GM21381 (cell line): ENCODE data around the gene SUMO3.
"Not testable (repeated sequence)": the region's sequence is repeated elsewhere in the genome, so short reads cannot be mapped to it uniquely, and the experiment has no call there.

Experiments
- ATAC-seq: cut with Tn5 transposase; IDR thresholded peaks from one replicate; pipeline ENCODE4 v1.9.1; 2021; ENCODE audit warnings: mild to moderate bottlenecking, moderate library complexity; ENCODE audit not compliant: unreplicated experiment

The SUMO3 gene

DNA sequence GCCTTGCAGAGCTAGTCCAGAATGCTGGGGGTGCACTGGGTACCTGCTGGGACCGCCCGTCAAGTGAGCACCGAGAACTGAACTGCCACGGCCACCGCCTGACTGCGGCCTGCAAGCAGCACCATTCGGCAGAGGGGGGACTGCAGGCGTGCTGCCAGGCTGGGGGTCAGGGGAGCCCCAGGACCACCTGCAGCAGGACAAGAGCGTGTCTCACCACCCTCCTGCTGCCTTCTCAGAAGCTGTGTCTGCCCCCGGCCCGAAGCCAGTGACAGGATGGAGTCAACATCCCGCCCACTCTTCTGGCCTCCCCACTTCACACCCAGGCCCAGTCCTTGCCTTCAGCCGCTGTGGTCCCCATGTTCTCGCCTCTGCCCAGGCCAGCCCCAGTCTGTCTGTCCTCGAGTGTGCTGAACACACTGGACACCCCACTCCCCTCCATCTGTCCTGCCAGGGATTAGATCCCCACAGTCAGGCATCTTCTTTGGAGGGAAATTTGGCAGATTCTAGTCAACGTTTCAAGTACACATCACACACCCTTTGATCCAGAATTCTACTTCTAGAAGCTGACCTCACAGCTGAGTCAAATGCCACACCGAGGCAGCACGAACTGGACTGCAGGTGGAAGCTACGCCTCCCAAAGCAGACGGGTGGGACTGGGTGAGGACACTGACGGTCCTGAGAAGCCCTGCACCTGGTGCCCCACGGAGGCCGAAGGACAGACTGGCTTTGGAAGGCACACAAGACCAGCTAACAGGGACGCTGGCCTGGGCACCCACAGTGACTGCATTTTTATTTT lies 29.6 kb upstream of the SUMO3 start:
- no peak for ATAC-seq

DNA sequence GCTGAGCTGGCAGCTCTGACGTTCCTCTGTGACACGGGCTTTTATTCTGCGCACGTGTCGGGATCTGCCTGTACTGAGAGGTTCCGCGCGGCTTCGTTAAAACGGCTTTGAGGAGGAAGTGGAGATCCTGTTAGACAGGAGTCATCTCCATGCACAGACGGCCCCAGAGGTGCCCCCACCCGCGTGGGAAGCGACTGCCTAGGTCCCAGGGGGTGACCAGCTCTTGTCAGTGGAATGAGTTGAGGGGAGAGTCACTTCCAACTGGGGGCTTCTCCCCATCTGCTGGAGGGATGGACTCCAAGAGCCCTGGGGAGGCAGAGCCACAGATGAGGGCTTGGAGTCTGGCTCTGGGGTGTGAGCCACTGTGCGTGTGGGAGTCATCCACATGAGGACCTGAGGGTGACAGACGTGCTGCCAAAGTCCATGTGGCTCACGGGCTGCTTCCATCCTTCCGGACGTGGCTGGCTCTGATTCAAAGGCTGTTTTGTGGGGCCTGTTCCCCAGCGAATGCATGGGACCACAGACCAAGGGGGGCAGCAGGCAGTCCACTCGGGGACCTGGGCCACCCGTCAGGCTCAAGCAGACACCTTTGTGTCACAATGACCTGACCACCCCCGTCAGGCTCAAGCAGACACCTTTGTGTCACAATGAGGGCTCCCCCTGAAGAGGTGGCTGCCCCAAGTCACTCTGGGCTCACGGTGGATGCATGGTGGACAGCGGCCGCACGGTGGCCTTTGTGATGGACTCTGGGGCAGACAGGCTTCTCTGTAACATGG lies 28.8 kb upstream of the SUMO3 start:
- no peak for ATAC-seq

DNA sequence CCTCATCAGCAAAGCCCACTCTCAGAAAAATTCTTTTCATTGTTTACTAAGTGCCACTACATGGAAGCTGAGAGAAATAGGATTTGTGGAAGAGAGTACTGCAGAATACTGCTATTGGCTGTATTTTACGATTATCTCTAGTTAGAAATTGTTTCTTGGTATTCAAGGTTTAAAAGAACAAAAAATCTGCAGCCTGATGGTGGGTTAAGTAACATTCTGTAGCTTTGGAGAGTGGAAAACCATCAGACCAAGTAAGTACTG lies 28.3 kb upstream of the SUMO3 start:
- ATAC-seq: no peak

DNA sequence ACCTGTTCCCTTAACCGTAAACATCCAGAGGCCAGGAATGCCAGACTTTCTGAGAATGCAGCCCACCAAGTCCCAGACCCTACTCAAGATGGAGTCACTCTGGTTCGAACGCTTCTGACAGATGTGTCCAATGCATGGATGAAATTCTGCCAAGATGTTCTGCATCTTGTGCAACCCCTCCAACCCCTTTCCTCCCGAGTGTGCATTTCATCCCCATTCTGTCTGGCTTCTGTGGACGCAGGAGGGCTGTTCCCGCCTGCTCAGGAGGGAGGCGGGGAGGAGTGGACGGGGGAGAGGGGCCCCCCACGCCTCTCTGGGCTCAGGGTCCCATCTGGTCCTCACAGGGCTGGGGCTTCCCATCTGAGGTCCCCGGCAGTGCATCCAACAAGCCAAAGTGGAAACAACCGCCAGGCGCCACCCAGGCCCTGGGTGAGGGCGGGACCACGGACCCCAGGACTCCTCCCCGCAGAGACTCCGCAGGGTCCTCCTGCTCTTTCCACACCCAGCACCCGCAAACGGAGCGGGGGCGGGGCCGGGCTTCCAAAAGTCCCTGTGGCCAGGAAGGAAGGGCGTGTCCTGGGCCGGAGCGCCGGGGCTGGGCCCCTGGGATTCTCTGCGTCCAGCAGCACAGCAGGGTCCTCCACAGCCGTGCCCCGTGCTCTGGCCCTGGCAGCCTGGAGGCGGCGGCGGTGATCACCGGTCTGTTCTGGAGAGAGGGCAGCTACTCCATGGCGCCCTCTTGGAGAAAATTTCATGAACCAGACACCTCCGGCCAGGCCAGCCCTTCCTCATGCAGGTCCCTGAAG lies 27.8 kb upstream of the SUMO3 start:
- ATAC-seq: no peak

- no peak for ATAC-seq
Measured at GRCh38 chr21:44844256-44844655, 26.4 kb upstream of the SUMO3 start.

- no peak for ATAC-seq
Measured at GRCh38 chr21:44842721-44843445, 25.0 kb upstream of the SUMO3 start.

GRCh38 chr21:44842087-44842486 lies 24.2 kb upstream of the SUMO3 start:
- no peak for ATAC-seq

DNA sequence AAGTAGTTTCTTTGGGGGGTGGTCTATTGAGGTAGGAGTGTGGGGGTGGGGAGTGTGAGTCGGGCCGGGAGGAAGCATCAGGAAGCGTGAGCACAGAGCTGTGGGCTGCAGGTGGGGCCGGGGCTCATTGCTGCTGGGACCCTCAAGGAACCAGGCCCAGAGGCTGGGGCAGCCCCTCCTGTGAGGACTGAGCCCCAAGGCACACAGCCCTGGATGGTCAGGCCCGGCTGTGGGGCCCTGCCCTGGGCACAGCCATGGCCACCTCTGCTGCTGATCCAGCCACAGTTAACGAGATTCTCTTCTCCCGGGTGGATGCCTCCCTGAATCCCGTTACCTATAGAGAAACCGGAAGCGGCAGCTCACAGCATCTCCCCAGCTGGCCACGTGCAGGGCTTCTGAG lies 22.9 kb upstream of the SUMO3 start:
- no peak for ATAC-seq

GRCh38 chr21:44838951-44839350 lies 21.1 kb upstream of the SUMO3 start:
- no peak for ATAC-seq

DNA sequence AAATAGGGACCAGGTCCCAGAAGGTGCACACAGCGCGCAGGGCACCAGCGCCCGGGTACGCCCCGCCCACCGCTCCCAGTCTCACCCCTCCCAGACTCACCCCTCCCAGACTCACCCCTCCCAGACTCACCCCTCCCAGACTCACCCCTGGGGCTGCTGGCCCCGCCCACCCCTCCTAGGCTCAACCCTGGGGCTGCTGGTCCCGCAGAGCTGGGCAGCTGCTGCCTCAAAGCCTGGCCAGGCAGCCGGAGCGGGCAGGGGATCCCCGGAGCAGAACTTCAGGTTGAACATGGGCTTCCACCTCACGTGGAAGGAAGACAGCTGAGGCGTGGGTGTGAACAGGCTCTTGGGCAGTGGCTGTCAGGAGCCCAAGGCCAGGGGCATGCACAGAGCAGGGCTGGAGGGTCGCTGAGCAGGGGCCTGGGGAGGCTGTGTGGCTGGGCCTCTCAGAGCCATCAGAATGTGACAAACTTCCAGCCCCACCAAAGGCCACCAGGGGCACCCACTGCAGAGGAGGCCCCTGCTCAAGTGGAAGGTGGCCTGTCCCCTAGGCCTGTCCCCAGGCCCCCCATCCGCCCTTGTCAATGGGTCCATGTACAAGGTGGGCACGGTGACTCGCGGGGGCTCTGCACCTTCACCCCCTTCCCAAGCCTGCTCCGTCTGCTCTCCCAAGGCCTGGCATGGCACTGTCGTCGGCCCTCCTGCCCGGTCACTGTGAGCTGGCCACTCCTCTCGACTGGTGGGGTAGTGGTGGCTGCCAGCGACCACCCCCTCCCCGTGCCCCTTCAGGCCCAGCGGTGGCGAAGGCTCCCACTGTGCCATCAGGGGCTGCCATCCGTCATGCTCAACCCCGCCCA lies 20.4 kb upstream of the SUMO3 start:
- ATAC-seq: no peak

- no peak for ATAC-seq
Measured at GRCh38 chr21:44837537-44837936, 19.7 kb upstream of the SUMO3 start.

DNA sequence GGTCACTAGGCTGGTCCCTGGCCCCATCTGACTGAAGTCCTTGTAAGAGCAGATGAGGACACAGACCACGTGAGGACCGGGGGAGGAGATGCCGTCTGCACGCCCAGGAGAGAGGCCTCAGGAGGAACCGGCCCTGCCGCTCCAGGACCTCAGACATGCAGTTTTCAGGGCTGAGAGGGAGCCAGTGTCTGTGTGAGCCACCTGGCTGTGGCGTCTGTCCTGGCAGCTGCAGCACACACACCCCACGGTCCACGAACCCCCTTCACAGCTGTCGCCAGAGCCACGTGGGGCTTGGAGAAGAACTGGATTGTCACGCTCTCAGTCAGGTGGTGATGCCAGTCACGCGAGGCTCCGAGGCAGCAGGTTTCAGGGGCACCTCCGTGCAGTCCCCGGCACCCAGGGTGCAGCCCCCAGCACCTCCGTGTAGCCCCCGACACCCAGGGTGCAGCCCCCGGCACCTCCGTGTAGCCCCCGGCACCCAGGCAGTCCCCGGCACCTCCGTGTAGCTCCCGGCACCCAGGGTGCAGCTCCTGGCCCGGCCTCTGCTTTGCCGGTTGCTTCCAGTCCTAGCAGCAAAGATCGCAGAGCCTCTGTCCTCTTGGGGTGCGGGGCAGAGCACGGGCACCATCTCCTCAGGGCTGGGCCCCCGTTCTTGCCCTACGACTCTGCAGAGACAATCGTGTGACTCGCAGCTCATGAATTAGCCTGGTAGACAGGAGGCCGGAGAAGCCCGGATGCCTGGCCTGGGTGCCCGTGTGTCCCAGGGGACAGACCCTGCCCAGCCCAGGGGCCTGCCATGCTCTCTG lies 19.0 kb upstream of the SUMO3 start:
- no peak for ATAC-seq

DNA sequence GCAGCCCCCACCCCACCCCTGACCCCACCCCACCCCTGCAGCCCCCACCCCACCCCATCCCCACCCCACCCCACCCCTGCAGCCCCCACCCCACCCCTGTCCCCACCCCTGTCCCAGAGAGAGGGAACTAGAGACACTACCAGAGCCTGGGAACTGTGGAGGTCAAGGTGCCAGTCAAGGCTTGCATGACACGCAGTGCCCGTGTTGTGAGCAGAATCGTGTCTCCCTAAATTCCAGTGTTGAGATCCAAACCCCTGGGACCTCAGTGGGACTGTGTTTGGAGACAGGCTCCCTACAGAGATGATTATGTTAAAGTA lies 18.4 kb upstream of the SUMO3 start:
- no peak for ATAC-seq

DNA sequence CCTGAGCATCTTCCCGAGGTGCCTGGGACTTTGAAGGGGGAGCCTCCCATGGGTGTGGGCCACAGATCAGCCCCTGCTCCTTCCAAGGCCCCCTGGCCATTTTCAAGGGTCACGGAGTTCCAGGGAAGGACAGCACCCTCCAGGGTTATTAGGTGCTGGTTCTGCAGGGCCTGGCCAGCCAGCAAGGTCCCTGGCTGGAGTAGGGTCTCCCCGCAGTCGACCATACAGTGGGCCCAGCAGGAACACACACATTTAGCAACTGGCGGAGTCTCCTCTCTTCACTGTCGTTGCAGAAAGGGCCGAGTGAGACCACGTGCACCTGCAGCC lies 17.7 kb upstream of the SUMO3 start:
- ATAC-seq: no peak

GRCh38 chr21:44834951-44835646 lies 17.2 kb upstream of the SUMO3 start:
- no peak for ATAC-seq

- ATAC-seq: no peak
Measured at GRCh38 chr21:44834231-44834950, 16.5 kb upstream of the SUMO3 start.

DNA sequence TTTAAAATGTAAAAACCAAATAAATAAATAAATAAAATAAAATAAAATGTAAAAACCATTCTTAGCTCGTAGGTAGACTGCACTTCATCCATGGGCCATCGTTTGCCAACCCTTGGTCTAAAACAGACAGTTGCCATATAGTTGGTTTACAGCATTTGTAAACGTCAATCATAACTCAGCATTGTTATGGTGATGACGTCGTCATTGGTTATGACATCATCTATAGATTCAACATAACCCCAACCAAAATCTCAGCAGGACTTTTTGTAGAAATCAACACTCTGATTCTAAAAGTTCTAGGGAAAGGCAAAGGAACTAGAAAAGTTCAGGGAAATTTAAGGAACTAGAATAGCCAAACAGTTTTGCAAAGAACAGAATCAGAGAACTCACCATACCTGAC lies 15.8 kb upstream of the SUMO3 start:
- no peak for ATAC-seq

DNA sequence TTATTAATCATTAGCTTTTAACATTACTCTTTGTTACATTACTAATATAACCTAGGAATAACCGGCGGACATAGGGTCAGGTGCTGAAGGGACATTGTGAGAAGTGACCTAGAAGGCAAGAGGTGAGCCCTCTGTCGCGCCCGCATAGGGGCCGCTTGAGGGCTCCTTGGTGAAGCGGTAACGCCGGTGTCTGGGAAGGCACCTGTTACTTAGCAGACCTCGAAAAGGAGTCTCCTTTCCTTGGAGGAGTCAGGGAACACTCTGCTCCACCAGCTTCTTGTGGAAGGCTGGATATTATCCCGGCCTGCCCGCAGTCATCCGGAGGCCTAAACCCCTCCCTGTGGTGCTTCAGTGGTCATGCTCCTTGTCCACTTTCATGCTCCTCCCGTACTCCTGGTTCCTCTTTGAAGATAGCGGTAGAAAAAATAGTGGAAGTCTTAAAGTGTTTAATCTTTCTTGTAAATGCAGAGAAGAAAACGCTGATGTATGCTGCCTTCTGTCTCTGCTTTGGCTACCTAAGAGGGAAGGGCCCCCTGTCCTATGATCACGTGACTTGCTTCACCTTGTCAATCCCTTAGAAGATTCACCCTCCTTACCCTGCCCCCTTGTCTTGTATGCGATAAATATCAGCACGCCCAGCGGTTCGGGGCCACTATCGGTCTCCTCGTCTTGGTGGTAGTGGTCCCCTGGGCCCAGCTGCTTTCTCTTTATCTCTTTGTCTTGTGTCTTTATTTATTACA lies 14.8 kb upstream of the SUMO3 start:
- ATAC-seq: not testable (repeated sequence)
